SJCRH30 (cell line): ENCODE results near the gene AP5Z1. TPM values are rescaled to one million over a fixed set of nuclear protein-coding genes. Genes with fewer than 3 reads are reported as not detected.

Source experiments
- DNase-seq, 2 experiments: peaks; one replicate each; pipeline ENCODE4 v3.0.0-alpha.2; 2015 to 2020
- H3K27ac ChIP-seq: fragments of 250-450 bp; sonication (Bioruptor Pico); 2 replicates; pipeline ENCODE4 v1.5.1; 2020; ENCODE audit warnings: mild to moderate bottlenecking, moderate library complexity
- H3K27me3 ChIP-seq: fragments of 250-450 bp; sonication (Bioruptor Pico); 2 replicates; pipeline ENCODE4 v1.5.1; 2020; ENCODE audit warnings: mild to moderate bottlenecking, moderate library complexity
- H3K36me3 ChIP-seq: fragments of 250-450 bp; sonication (Bioruptor Pico); 2 replicates; pipeline ENCODE4 v1.5.1; 2020; ENCODE audit warnings: mild to moderate bottlenecking, moderate library complexity
- H3K4me1 ChIP-seq: fragments of 250-450 bp; sonication (Bioruptor Pico); 2 replicates; pipeline ENCODE4 v1.5.1; 2020; ENCODE audit warnings: mild to moderate bottlenecking, moderate library complexity
- H3K4me3 ChIP-seq: fragments of 250-450 bp; sonication (Bioruptor Pico); 2 replicates; pipeline ENCODE4 v1.5.1; 2020; ENCODE audit warnings: mild to moderate bottlenecking, moderate library complexity
- H3K9me3 ChIP-seq: fragments of 250-450 bp; sonication (Bioruptor Pico); replicated peaks from 2 replicates; pipeline ENCODE4 v1.5.1; 2020; ENCODE audit warnings: mild to moderate bottlenecking, moderate library complexity
- total RNA-seq: library from RNA; depleted of rRNA; stranded (reverse); fragments of >200 nt; shearing (Covaris generic); gene quantifications from 2 replicates; pipeline ENCODE4 v1.2.3, GENCODE V29; 2014

The AP5Z1 gene
- total RNA-seq, 1 experiment from 2014 or later = 13.6 TPM

DNA sequence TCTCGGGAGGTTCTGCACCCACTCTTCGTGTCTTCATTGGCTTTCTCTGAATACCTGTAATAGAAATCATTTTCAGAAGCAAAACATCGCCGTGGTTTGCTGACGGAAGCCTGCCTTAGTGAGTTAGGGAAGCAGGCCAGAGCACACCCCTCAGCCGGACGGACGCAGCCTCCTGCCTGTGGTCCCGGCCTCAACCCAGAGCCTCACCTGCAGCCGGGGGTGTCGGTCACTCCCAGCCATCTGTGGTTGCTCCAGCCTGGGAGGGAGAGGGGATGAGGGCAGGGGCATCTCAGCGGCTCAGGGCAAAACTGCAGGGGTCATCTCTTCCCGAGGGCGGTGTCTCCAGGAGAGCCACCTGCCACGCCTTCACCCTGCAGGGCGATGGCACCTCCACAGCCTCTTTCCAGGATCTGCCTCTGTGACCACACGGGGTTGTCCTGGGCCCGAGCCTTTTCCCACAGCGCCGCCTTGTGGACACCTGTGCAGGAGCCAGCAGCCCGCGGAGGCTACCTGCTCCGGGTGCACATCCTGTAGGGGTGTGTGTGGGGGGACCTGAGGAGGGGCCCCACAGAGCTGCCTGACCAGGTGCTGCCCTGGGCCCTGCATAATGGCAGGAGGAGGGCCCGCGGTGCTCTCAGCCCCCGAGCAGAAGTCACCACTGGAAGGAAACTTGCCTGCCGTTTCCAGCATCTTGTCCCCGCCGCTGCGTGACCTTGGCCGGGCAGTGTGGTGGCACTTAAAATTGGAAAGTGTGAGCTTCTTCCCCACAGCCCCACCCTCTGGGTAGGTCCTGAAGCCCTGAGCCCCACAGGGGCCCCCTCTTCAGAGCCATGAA lies 21.6 kb upstream of the AP5Z1 start:
- Histone ChIP-seq H3K9me3 (no peaks in the 10 kb centered on the region), H3K4me1 (no peaks in the 10 kb centered on the region), H3K27me3 (no peaks in the 10 kb centered on the region), H3K4me3 (no peak overlapping the region), H3K27ac (no peak overlapping the region), H3K36me3 (peaks cover 23% of the 10 kb centered on the region)
- DNase-seq = peak; percentile 62 to 70

DNA sequence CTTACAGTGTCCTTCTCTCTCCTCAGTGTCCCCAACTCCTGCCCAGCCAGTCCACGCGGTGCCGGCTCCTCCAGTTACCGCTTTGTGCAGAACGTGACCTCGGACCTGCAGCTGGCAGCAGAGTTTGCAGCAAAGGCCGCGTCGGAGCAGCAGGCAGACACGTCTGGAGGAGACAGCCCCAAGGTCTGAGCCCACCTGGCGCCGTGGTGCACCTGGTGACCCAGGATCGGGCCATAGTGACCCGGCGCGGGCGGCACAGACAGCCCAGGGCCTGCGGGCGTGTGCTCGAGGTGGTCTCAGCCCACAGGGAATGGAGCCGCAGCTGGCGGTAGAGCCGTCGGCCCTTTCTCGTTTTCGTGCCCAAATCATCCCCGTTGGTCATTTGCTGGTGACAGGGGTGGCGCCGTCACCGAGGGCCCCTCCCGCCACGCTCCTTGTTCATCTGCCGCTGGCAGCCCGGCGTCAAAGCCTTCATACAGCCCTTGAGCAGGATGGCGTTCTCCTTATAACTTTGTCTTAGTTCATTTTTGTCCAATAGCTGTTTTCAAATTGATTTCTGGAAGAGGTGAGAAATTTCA lies 20.9 kb upstream of the AP5Z1 start:
- no peak overlapping the region for H3K4me3 ChIP-seq
- H3K9me3 ChIP-seq = no peaks in the 10 kb centered on the region
- peaks cover 26% of the 10 kb centered on the region for H3K36me3 ChIP-seq
- no peaks in the 10 kb centered on the region for H3K27me3 ChIP-seq
- DNase-seq = no peak
- H3K4me1 ChIP-seq = no peaks in the 10 kb centered on the region
- no peak overlapping the region for H3K27ac ChIP-seq

DNA sequence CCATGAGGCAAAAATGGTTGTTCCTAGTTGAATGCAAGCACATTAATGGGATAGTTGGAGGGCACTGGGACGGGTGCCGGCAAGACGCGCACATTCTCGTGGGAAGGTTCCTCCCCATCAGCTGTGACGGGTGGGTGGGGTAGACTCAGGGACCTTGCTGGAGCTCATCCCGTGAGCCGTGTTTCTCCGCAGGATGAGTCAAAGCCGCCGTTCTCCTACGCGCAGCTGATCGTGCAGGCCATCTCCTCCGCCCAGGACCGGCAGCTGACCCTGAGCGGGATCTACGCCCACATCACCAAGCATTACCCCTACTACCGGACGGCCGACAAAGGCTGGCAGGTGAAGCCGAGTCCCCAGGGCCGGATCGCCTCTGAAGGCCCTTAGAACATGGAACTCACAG lies 20.4 kb upstream of the AP5Z1 start:
- no peak for DNase-seq
- no peaks in the 10 kb centered on the region for H3K27me3 ChIP-seq
- H3K36me3 ChIP-seq = peaks cover 27% of the 10 kb centered on the region
- H3K27ac ChIP-seq = no peak overlapping the region
- H3K4me3 ChIP-seq = no peak overlapping the region
- no peaks in the 10 kb centered on the region for H3K9me3 ChIP-seq
- H3K4me1 ChIP-seq = no peaks in the 10 kb centered on the region

DNA sequence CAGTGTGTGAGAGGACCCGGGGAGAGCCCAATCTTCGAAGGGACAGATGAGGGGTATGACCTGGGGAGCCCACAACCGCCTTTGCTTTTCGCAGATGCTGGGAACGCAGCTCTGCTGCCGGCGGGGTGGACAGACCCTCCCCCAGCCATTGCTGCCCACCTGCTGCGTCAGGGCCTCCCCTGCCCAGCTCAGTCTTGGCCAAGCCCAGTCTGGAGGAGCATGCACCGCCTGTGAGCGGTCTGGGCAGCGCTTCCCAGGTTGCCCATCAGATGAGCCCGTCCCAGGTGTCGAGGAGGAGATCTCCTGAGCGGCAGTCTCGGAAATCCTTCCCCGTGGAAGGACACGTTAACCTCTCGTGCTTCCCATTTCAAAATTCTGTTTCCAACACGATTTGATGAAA lies 17.3 kb upstream of the AP5Z1 start:
- Histone ChIP-seq H3K27ac (no peak overlapping the region), H3K27me3 (no peaks in the 10 kb centered on the region), H3K4me3 (no peak overlapping the region), H3K9me3 (no peaks in the 10 kb centered on the region), H3K36me3 (peaks cover 30% of the 10 kb centered on the region), H3K4me1 (no peaks in the 10 kb centered on the region)
- DNase-seq = no peak

DNA sequence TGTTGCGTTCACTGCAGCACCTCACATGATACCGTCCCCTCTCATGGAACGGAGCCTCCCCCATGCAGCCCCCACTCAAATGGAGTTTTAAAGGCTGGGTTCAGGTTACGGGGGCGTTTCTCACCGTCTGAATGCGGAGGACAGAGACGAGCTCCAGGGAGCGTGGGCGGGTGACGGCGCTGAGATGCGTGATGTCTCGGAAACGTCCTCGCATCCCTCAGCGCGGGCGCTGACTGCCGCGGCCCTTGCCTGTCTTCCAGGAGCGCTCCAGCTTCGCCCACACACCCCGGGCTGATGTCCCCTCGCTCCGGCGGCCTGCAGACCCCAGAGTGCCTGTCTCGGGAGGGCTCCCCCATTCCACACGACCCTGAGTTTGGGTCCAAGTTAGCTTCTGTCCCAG lies 16.6 kb upstream of the AP5Z1 start:
- peaks cover 33% of the 10 kb centered on the region for H3K36me3 ChIP-seq
- no peaks in the 10 kb centered on the region for H3K27me3 ChIP-seq
- no peak for DNase-seq
- H3K27ac ChIP-seq = no peak overlapping the region
- no peak overlapping the region for H3K4me3 ChIP-seq
- H3K4me1 ChIP-seq = no peaks in the 10 kb centered on the region
- no peaks in the 10 kb centered on the region for H3K9me3 ChIP-seq

DNA sequence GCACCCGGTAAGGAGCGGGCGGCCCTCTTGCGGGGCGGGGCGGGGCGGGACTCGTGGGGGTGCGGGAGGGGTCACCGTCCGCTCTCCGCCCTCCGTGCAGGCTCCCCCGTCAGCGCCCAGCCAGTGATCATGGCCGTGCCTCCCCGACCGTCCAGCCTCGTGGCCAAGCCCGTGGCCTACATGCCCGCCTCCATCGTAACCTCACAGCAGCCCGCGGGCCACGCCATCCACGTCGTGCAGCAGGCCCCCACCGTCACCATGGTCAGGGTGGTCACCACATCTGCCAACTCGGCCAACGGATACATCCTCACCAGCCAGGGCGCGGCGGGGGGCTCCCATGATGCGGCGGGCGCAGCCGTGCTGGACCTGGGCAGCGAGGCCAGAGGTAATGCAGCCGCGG lies 16.2 kb upstream of the AP5Z1 start:
- H3K27ac ChIP-seq = no peak overlapping the region
- H3K9me3 ChIP-seq = no peaks in the 10 kb centered on the region
- no peaks in the 10 kb centered on the region for H3K27me3 ChIP-seq
- H3K4me3 ChIP-seq = no peak overlapping the region
- DNase-seq = no peak
- peaks cover 30% of the 10 kb centered on the region for H3K36me3 ChIP-seq
- H3K4me1 ChIP-seq = no peaks in the 10 kb centered on the region

DNA sequence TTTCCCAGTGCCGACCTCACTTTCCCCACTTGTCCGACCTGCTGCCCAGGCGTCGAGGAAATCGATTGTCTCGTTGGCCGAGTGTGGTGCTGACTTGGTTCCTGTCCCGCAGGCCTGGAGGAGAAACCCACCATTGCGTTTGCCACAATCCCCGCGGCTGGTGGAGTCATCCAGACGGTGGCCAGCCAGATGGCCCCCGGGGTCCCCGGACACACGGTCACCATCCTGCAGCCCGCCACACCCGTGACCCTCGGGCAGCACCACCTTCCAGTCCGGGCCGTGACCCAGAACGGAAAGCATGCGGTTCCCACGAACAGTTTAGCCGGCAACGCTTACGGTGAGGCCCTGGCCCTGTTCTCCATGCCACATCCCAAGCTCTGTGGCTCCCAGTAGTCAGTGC lies 14.5 kb upstream of the AP5Z1 start:
- Histone ChIP-seq H3K9me3 (no peaks in the 10 kb centered on the region), H3K4me1 (no peaks in the 10 kb centered on the region), H3K27me3 (no peaks in the 10 kb centered on the region), H3K4me3 (no peak overlapping the region), H3K27ac (no peak overlapping the region), H3K36me3 (peaks cover 21% of the 10 kb centered on the region)
- no peak for DNase-seq

DNA sequence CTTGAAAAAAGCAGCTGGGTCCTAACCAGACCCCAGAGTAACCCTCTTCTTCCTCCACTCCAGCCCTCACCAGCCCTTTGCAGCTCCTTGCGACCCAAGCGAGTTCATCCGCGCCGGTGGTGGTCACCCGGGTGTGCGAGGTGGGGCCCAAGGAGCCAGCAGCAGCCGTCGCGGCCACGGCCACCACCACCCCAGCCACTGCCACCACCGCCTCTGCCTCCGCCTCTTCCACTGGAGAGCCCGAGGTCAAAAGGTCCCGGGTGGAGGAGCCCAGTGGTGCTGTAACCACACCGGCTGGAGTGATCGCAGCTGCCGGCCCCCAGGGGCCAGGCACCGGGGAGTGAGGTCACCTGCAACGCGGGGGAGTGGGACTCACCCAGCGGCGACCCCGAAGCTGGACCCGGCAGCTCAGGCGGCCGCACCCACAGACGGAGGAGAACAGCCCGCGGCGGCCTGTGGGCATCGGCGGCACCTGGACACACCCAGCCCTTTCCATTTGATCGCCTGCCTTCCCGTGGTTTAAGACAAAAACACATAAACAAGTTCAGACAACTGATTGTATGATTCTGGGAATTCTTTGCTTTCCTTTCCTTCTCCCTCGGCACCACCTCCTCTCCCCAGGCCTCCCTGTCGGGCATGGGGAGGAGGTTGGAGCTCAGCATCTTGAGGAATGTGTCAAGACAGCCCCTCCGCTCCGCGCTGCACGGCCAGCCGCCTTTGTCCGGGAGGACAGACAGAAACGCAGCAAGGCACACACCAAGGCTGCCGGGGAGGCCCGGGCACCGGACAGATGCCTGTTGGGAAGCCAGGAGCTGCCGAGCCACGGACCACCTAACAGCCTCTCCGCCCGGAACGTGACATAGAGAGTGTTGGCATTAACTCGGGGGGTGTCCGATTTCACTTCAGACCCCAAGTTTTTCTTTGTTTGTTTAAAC lies 13.0 kb upstream of the AP5Z1 start:
- H3K36me3 ChIP-seq = peaks cover 10% of the 10 kb centered on the region; the same call in 1 of the 2 replicates
- DNase-seq = no peak

DNA sequence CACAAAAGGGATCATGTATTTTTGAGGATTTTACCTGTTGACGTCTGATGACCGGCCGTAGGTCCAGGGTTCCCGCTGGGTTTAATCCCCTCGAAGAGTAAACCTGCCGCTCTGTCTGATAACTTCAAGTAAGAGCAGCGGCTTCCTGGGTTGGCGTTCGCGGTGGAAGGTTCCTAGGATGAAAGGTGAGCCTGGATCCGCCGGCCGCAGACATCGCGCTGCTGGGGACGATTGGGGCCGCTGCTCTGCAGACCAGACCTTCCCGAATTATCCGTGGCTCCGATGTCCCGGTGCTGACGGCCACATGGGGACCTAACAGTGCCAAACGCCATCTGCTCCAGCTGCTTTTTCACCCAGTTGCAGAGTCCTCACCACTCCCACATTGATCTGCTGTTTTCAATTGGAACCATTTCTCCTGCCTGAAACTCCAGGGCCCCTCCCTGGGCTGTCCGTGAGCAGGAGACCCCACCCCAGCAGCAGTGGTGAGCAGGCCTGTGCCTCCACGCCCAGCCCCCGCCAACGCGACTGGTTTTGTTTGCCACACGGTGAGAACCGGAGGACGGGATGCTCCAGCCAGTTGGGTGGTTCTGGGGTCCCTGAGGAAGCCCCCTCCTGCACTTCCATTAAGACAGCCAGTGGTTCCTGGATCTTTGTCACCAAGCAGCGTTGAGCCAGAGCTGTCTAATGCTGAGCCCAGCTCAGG lies 12.2 kb upstream of the AP5Z1 start:
- H3K4me3 ChIP-seq = no peak overlapping the region
- DNase-seq = no peak
- no peaks in the 10 kb centered on the region for H3K9me3 ChIP-seq
- peaks cover 10% of the 10 kb centered on the region; the same call in 1 of the 2 replicates for H3K36me3 ChIP-seq
- H3K27ac ChIP-seq = no peak overlapping the region
- H3K4me1 ChIP-seq = peaks cover under 1% of the 10 kb centered on the region; the same call in 1 of the 2 replicates
- no peaks in the 10 kb centered on the region for H3K27me3 ChIP-seq

More for the DNA sequence above, 13.0 kb upstream of the AP5Z1 start:
- Histone ChIP-seq H3K9me3 (no peaks in the 10 kb centered on the region), H3K27ac (no peak overlapping the region), H3K4me1 (no peaks in the 10 kb centered on the region), H3K27me3 (no peaks in the 10 kb centered on the region), H3K4me3 (no peak overlapping the region)

DNA sequence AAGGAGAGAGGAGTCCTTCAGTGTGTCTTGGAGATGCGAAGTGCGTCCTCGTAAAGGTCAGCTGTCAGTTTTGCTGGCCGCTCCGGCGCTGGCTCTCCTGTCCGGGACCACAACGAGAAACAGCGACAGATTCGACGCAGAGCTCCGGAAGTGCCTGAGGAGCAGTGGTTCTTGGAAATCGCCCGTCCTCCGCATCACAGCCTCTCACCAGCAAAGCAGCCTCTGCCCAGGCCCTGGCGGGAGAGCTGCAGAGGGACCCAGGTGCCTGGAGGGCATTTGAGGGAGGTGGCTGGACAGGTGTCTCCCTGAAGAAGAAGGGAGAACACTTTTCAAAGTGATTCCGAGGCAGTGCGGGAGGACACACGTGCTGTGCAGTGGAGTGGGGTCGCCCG lies 11.6 kb upstream of the AP5Z1 start:
- no peak overlapping the region for H3K4me3 ChIP-seq
- H3K4me1 ChIP-seq = peaks cover 6% of the 10 kb centered on the region; the same call in 1 of the 2 replicates
- peaks cover 10% of the 10 kb centered on the region; the same call in 1 of the 2 replicates for H3K36me3 ChIP-seq
- H3K27ac ChIP-seq = no peak overlapping the region
- no peak for DNase-seq
- H3K27me3 ChIP-seq = no peaks in the 10 kb centered on the region
- no peaks in the 10 kb centered on the region for H3K9me3 ChIP-seq

DNA sequence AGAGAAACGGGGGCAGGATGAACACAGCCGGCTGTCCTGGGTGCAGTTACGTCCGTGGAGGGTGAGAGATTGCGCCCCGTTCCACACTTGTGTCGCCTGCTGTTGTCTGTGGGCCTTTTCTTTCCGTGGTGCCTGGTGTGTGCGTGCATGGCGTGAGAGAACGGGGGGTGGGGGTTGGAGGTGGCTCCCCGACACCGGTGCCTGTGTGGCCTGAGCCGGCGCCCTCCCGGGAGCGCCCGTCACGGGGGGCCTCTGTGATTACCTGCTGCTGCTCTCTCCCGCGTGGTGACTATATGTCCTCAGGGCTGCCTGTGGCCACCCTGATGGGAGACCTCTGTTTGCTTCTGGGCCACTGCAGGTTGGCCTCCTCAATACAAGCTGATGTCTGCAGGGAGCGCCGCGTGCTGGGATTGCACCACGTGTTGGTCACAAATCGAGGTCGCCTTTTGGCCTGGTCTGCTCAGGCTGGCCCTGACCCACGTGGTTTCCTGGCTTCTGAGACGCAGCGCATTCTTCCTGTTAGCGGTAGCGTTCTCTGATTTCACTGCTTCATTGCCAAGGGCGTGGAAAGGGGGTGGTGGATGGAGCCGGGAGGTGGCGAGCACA lies 10.9 kb upstream of the AP5Z1 start:
- peaks cover 7% of the 10 kb centered on the region; the same call in 1 of the 2 replicates for H3K36me3 ChIP-seq
- peaks cover 11% of the 10 kb centered on the region for H3K4me1 ChIP-seq
- no peak overlapping the region for H3K4me3 ChIP-seq
- H3K27ac ChIP-seq = no peak overlapping the region
- no peaks in the 10 kb centered on the region for H3K27me3 ChIP-seq
- DNase-seq = no peak
- no peaks in the 10 kb centered on the region for H3K9me3 ChIP-seq

DNA sequence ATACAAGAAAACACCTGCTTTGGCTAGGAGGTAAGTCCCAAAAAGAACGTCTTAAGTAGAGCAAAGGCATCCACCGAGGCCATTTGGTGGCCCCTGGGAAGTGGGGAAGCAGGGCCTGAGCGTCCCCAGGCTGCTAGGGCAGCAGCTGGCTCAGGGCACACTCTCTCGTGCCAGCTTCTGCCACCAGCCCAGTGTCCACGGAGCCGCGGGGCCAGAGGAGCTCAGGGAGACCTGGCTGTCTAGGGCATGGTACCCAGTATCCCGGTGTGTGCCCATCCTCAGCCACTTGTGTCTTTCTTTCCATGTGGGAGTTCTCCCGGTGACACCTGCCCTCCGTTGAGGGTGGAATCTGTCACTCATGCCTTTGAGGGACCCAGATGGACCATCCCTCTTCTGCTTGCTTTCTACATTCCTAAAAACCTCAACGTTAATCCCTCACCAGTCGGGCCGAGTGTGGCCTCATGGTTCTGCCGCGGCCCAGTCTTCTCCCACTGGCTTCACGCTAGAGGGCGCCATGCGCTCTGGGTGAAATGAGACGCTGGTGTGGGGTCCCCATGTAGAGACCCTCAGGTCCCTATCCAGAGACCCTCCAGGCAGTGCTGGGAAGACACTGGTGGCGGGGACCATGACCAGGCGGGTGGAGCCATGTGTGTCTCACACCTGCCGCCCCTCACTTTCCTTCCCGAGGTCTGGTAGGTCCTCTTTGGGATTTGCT lies 9.5 kb upstream of the AP5Z1 start:
- Histone ChIP-seq H3K27me3 (no peaks in the 10 kb centered on the region), H3K4me1 (peaks cover 15% of the 10 kb centered on the region), H3K27ac (no peak overlapping the region), H3K36me3 (peaks cover 6% of the 10 kb centered on the region; the same call in 1 of the 2 replicates), H3K9me3 (no peaks in the 10 kb centered on the region), H3K4me3 (no peak overlapping the region)
- no peak for DNase-seq

DNA sequence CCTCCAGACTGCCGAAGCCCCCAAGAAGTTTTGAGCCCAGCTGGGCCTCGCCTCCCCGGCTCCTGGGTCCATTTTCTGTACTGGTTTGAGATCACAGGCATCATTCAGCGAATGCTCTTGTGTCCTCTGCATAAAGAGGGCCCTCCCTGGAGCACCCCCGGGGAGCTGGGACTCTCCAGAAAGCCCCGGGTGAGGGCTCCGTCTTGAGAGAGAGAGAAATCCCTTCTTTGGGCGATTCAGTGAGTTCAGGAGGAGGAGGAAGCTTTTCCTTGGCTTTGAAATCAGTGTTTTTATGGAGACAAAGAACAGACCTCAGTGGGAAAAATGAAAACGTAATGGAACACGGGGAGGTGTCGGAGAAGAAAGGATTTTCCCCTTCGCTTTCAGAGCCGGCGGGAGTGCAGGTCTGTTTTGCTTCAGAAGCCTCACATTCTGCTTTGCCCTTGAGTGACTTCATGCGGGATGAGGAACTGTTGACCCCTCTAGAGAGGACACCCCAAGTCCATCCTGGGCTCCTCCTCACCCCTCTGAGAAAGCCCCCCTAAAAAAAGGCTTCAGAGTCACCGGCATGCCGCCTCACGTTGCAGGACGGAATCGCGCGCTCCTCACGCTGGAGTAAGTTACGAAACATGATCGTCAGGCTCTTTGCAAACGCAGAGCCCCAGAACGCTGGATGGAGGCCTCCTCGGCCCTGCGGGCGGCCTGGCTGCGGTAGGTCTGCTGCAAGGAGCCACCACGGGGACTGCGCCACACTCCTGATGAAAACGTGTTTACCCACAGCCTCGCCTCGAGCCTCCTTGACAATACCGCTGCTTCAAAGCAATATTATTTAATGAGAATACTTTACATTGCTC lies 8.5 kb upstream of the AP5Z1 start:
- peaks cover 6% of the 10 kb centered on the region; the same call in 1 of the 2 replicates for H3K36me3 ChIP-seq
- no peak overlapping the region for H3K27ac ChIP-seq

More for the DNA sequence above, 8.5 kb upstream of the AP5Z1 start:
- Histone ChIP-seq H3K27me3 (no peaks in the 10 kb centered on the region), H3K9me3 (no peaks in the 10 kb centered on the region), H3K4me3 (no peak overlapping the region), H3K4me1 (peaks cover 15% of the 10 kb centered on the region)
- DNase-seq = no peak
